HG03108 (cell line): ENCODE results near the gene ACMSD.
"Not testable (repeated sequence)": the region's sequence is repeated elsewhere in the genome, so short reads cannot be mapped to it uniquely, and the experiment has no call there.

Experiments
- ATAC-seq: cut with Tn5 transposase; IDR thresholded peaks from one replicate; pipeline ENCODE4 v1.9.1; 2021; ENCODE audit warnings: moderate library complexity; ENCODE audit not compliant: unreplicated experiment

ACMSD gene

DNA sequence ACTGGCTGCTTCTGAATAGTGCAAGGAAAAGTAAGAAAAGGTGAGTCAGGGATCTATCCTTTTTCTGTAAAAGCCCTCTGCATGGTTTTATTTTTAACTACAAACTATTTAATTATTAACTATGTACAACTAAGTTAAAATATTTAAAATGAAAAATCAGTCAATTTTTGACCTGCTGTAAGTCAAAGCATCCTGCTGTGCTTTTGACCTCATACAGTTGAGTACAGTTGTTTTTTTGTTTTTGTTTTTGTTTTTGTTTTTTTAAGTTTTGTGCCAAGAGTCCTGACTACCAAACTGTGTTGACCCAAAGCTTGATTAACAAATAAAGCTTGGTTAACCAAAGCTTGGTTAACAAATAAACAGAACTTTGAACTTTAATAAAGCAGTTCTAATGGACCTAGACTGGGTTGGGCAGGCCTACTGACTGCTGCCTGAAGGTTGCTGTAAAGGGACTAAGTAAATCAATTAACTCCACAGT lies at the start of gene ACMSD:
ACMSD (plus strand) TSS at position 474 of the 478 bp plus-strand sequence. CDS start 67 bp downstream, outside the sequence.
- ATAC-seq, result no peak

- ATAC-seq, result no peak
Observed at GRCh38 chr2:134790487-134790886, 47.9 kb upstream of the ACMSD start.

DNA sequence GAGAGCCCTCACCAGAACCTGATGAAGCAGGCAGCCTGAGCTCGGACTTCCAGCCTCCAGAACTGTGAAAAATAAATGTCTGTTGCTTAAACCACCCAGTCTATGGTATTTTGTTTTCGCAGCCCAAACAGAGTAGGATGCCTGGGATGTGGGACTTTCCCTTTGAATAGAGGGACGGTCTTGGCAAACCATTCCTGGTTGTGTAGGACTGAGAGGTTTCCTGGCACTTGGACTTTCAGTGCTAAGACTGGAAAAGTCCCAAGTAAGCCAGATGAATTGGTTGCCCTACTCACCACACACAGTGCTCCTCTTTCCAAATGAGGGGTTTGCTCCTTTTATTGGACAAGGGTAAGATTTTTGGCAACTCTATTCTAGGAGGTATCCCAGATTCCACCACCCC lies 46.8 kb upstream of the ACMSD start:
- no peak for ATAC-seq

- ATAC-seq, result no peak
Observed at GRCh38 chr2:134792186-134792585, 46.2 kb upstream of the ACMSD start.

DNA sequence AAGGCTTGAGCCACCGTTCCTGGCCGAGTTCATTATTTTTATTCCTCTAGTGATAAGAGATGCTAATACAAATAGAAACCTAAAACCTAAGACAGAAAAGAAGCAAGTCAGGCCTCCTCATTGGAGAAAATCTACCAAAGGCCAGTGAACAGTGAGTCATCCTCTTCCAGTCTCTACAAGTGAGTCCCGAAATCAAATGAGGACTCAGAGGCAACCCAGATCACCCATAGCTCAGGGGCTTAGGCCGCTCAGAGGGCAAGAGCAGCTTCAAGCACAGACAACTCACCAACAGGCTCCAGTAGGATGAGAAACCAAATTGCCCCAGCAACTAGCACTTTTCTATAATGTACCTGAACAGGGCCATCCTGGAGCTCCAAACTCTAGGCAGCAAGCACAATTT lies 42.7 kb upstream of the ACMSD start:
- no peak for ATAC-seq

GRCh38 chr2:134796373-134796772 lies 42.0 kb upstream of the ACMSD start:
- no peak for ATAC-seq

- no peak for ATAC-seq
Observed at GRCh38 chr2:134799936-134800335, 38.5 kb upstream of the ACMSD start.

DNA sequence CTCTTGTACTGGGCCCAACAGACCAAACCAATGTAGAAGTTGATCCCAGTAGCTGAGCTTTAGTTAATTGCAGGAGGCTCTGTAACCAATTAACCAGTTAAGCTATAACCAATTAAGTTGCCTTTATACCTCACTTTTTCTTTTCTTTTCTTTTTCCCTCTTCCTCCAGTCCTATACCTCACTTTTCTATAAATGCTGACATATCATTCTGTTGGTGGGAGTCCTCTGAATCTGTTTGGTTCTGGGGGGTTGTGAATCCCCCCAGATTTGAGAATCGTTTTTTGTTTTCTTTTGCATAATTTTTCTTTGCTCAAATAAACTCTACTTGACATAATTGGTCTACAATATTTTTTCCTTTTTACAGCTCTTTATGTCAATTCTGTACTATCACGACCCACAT lies 38.1 kb upstream of the ACMSD start:
- no peak for ATAC-seq

- not testable (repeated sequence) for ATAC-seq
Observed at GRCh38 chr2:134803609-134804405, 34.6 kb upstream of the ACMSD start.

DNA sequence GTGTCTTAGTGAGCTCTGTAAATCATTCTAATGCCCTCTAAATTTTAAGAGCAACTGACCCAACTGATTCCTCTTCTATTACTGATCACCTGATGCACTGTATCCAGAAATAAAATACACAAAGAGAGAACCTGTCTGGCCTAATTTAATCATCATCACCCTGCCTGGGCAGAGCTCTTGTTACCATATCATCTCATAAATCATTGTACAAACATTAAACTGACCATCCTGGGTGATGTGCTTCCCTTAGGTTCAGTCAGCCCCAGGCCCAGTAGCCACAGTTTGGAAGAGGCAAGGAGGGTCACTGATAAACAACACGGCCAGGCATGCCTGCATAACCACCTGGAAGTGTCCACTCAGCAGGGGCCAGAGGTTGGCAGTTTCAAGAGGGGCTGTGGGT lies 22.7 kb upstream of the ACMSD start:
- ATAC-seq, result no peak

DNA sequence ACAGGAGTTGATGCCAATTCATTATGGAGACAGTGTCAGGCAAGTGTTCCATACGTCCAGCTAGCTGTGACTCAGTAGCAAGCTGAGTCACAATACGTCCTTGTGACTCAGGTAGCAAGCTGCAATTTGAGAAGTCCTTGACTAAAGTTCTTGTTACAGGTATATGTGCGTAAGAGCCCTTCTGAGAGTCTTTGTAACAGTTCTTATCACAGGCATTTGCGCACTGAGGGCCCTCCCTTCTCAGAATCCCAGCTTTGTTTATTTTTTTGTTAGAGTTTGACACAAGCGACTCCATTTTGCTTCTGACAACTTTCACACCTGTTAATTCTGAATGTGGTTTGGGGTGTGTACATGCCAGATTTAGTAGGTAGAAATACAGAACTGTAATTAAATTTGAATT lies 20.1 kb upstream of the ACMSD start:
- ATAC-seq, result no peak

DNA sequence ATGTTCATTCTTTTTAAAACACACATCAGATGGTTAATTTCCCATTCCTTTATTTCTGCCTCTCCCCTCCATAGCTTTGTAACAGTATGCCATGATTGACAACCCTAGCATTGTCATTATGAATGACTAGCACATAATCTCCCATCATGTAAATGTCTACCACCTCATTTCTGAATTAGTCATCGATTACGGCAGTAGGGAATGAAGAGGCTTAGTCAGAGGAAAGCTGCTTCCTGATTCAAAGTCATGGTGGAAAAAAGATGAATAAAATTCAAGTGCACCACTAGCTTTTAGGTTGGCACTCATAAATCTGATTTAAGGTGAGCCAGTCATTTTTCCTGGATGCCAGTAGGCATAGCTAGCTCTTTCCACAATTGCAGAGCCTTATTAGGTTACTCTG lies 19.1 kb upstream of the ACMSD start:
- ATAC-seq, result no peak

DNA sequence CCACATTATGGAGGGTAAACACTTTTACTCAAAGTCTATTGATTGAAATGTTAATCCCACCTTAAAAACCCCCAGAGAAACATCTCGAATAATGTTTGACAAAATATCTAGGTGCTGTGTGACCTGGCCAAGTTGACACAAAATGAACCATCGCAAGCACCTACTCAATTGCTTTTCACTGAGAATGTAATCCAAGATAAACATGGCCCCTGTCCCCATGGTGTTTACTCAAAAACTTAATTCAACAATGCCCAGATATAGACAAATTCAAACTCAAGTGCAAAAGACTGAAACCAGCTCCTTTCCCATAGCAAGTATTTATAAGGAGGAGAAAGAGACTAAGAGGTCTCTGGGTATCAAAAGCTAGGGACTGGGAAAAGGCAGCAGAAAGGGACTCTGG lies 15.0 kb upstream of the ACMSD start:
- no peak for ATAC-seq

GRCh38 chr2:134823832-134824231 lies 14.6 kb upstream of the ACMSD start:
- ATAC-seq, result no peak

- ATAC-seq, result not testable (repeated sequence)
Observed at GRCh38 chr2:134825716-134826115, 12.7 kb upstream of the ACMSD start.

DNA sequence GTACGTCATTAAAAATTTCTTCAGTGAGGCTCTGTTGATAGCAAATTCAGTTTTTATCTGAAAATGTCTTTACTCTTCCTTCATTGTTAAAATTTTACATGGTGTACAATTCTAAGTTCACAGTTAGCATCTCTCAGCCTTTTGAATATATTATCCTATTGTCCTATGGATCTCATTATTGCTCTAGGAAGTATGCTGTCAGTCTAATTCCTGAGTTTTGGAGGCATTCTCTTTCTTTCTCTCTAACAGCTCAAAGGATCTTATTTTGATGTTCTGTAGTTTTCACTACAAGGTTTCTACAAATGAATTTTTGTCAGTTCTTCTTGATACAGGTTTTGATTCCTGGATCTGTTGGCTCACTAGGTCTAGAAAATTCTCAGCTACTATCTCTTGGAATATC lies 2.9 kb upstream of the ACMSD start:
- no peak for ATAC-seq

DNA sequence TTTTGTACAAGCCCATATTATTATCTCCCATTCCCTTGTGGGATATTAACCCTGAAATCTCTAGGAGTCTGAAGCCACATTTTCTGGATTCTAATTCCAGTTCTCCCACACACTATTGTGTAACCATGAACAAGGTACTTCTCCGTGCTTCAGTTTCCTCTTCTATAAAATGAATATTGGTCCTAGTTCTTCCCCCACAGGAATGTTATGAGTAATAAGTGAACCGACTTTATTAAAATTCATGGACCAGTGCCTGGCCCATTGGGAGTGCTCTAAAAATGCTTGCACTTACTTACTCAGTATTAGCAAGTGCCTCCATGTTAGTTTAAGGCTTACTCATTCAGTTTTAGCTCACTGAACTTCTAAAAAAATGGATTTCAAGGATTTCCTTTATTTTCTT lies 1.4 kb upstream of the ACMSD start:
- ATAC-seq, result no peak

DNA sequence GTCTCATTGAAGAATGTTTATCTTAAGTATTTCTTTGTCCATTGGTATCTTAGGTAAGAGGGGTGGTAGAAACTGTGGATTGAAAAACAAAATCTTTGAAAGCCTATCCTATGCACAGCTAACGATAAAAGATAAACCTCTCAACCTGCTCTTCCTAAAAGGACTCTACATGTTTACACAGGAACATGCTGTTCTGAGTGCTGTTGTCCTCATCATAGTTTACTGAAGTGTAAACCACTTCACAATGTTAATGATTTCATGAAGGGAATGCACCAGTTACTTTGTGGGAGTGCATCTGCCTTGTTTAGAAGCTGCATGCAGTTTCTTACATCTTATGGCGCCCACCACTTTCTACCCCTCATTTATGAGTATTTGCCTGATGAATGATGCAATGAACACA lies 1.2 kb downstream of the ACMSD start:
- peak; percentile 67 for ATAC-seq

GRCh38 chr2:134842930-134843490 lies 4.6 kb downstream of the ACMSD start:
- ATAC-seq, result no peak

DNA sequence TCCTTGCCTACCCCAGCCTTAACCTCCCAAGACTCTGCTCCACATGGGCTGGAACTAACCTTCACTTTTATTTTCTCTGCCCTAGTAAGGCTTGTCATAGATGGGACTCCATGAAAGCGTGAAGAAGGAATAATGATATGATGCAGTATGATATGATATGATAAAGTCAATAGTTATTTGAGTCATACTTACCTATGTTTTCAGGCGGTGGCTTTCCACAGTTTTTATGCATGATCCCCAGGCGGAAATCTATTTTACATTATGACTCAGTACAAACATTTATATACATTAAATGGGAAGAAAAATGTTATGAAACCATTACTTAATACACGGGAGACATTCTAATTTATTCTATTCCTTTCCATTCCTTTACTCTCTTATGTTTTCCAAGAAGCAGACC lies 5.6 kb downstream of the ACMSD start:
- no peak for ATAC-seq

DNA sequence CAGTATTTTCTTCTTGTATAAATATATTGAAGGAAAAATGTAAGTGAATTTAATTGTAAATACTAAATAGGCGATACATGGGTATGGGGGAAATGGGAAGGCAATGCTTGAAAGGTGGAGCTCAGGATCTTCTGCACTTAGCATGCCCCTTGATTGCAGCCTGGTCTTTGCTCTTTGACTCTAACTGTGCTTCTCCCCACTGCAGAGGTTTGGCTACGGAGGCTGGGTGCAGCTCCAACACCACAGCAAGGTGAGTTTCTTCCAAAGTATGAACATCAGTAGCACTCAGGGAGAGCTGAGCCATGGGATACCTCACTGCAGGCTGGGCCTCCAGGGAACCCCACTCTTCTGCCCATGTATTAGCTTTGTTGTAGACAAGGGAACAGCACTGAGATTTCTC lies 6.6 kb downstream of the ACMSD start:
- ATAC-seq, result no peak

DNA sequence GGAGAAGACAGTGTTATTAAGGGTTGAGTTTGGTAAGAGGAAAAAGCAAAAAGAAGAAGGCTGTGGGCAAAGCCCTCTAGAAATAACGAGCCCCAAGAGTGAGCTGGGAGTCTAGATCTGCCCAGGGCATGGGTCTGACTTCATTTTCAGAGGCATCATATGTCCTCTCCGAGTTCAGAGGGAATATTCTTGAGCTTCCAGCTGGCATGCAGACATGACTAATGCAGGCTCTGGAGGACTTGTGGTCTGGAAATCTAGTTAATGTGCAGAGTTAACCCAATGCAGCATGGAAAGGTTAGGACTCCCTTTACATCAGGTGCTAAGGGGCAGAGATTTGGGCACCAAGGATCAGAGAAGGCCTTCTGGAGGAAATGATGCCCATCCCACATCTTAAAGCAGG lies 7.3 kb downstream of the ACMSD start:
- no peak for ATAC-seq

DNA sequence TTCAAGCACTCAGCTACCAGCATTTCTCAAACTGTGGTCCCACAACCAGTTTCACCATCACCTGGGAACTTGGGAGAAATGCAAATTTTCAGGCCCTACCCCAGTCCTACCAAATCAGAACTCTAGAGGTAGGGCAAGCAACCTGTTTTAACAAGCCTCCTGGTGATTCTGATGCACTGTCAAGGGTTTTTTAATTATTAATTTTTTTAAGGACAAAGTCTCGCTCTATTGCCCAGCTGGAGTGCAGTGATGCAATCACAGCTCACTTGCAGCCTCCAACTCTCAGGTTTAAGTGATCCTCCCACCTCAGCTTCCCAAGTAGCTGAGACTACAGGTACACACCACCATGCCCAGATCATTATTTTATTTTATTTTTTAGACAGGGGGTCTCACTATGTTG lies 7.8 kb downstream of the ACMSD start:
- ATAC-seq, result no peak
